NCI-H1417 (cell line): Measurements from ENCODE around the gene CSDE1.

Experiments
- DNase-seq, 3 experiments: peaks; one replicate each; lab custom pipeline; 2025; lab: John Stamatoyannopoulos, UW

The CSDE1 gene

GRCh38 chr1:114701931-114702330, 55.9 kb downstream of the CSDE1 start:
- no peak for DNase-seq

- no peak for DNase-seq
These were observed 57.7 kb downstream of the CSDE1 start for GRCh38 chr1:114700036-114700600.

DNA sequence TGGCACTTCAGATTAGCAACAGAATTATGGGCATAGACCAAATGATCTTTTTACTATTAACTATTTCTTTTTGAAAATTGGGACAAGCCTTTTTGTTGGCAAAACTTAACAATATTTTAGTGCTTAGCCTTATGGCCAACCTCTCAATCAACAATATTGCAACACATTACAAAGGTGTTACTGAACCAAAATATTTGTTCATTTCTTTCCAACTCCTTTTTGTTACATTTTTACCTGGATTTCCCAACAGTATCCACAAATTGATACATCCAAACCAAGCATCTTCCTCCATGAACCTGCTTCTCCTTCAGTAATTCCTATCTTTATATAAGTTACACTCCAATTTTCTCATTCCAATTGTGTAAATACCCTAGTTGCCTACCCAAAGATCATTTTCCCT, 61.0 kb downstream of the CSDE1 start:
- DNase-seq = no peak

DNA sequence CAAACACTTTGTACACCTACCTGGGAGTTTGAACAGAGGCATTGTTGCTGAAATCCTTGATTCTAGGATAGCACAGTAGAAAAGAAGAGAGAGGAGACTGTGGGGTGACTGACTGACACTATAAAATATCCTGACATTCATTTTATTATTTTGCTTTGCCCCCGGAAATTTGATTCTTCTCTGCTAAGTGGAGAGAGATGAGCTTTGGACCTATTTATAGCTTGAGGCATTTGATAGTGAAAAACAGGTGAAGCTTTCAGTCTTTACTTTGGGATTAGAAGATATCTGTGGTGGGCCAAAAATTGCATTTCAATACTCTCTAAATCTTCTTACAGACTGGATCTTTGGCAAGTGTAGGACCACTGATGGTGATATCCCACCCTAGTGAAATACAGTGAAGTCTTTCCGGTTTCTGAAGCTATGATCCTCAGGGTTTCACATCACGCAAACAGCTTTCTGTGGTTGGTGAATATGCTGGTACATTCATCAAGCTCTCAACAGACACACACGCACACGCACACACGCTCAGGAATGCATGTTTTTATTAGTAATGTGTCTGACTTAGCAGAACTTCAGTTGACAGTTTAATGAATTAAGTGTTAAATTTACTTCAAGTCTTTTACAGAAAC, 62.2 kb downstream of the CSDE1 start, which contains the start of gene AMPD1:
Gene AMPD1, minus strand, starts transcription at position 117 of the 629 bp plus-strand sequence. Its CDS starts 75 bp downstream, at position 42.
- DNase-seq = no peak

DNA sequence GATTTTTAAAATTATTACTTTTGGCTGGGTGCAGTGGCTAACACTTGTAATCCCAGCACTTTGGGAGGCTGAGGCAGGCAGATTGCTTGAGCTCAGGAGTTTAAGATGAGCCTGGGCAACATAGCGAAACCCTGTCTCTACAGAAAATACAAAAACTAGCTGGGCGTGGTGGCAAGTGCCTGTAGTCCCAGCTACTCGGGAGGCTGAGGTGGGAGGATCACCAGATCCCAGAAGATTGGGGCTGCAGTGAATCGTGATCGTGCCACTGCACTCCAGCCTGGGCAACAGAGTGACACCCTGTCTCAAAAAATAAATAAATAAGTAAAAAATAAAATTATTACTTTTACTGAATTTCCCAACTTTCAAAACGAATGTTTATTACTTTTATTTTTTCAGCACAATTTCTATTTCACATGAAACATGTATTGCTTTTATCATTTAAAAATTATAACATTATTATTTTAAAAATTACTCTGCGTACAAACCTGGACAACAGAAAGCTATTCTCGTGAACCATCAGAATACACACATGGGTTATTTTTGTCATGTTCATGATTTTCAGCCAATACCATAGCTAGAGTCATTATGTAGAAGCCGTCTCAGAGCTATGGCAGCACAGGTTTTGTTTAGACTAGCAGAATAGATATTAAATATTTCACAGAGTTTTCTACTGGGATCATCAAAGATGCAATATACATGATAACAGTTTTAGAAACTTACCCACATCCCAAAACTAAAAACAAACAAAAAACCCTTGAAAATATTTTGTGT, 63.1 kb downstream of the CSDE1 start:
- no peak for DNase-seq

DNA sequence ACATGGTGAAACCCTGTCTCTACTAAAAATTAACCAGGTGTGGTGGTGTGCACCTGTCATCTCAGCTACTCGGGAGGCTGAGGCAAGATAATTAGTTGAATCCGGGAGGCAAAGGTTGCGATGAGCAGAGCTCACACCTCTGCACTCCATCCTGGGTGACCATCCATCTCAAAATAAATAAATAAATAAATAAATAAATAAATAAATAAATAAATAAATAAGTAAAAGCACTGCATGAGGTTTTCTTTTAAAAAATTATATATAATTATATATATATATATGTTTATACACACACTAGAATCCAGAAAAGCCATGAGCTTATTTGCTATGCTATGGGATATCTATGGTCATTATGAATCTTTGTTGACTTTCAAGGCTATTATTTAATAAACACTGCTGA, 64.8 kb downstream of the CSDE1 start:
- no peak for DNase-seq

GRCh38 chr1:114691061-114691460, 66.7 kb downstream of the CSDE1 start:
- DNase-seq = no peak

DNA sequence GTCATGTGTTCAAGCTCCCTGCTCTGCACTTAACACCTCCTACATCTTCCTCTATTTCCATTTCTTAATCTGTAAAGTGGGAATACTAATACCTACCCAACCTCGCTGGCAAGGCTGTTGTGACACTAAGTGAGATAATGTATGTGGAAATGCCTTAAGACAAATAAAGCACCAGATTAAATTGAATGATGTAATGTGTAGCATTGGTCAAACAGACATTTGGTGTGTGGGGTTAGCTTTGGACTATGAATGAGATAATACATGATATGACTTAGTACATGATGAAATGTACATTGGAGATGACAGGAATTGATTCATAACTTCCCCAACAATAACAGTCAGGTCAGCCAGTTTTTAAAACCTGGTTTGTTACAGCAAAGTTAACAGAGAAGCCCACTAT, 67.6 kb downstream of the CSDE1 start:
- DNase-seq = no peak

- DNase-seq = no peak
These were observed 69.3 kb downstream of the CSDE1 start for GRCh38 chr1:114688526-114688925.

GRCh38 chr1:114685851-114686250, 71.9 kb downstream of the CSDE1 start:
- DNase-seq = no peak

DNA sequence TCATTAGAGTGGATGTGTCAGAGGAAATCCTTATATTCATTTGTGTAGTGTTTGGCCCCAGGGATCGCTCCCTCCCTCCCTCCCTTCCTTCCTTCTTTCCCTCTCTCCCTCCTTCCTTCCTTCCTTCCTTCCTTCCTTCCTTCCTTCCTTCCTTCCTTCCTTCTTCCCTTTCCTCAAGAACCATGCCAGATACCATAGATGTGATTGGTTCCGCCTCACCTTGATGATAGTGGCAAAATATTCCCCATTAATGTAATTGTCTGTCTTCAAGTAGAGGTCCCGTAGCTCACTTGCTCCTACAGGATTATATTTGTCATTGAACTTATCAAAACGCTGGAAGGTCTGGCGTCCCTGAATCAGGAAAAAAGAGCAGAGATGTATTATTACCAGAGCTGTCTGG, 80.1 kb downstream of the CSDE1 start:
- DNase-seq = no peak

DNA sequence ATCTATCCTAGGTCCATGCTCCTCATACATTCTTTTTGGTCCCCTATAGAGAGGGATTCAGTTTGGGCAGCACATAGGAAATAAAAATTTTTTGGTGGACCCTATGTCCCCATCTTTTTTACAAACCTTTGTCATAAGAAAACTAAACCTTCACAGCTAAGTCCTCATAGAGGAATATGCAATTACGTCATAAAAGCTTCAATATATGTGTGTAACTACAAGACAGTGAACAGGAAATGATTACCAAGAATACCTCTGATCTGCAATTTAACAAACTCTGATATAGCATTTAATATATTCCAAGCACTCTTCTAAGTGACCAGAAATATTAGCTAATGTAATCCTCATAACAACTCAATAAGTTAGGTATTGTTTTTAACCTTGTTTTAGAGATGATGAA, 81.7 kb downstream of the CSDE1 start:
- no peak for DNase-seq

DNA sequence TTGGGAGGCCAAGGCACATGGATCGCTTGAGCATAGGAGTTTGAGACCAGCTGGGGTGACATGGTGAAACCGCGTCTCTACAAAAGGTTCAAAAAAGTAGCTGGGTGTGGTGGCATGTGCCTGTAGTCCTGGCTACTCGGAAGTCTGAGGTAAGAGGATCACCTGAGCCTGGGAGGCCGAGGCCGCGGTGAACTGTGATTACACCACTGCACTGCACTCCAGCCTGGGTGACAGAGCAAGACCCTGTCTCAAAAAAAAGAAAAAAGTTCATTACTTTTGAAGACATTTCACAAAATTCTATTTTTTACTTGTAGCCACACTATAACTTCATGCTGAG, 85.9 kb downstream of the CSDE1 start:
- no peak for DNase-seq

- DNase-seq = no peak
These were observed 86.5 kb downstream of the CSDE1 start for GRCh38 chr1:114671011-114671938.

GRCh38 chr1:114670083-114671010, 87.4 kb downstream of the CSDE1 start:
- peak; percentile 60 to 75 (median 63) for DNase-seq

GRCh38 chr1:114669562-114670082, 88.2 kb downstream of the CSDE1 start, which contains the start of gene DENND2C:
Gene DENND2C, minus strand, starts transcription at chr1:114670049. Its CDS starts 44,065 bp downstream, at chr1:114625984.
- DNase-seq = no peak

DNA sequence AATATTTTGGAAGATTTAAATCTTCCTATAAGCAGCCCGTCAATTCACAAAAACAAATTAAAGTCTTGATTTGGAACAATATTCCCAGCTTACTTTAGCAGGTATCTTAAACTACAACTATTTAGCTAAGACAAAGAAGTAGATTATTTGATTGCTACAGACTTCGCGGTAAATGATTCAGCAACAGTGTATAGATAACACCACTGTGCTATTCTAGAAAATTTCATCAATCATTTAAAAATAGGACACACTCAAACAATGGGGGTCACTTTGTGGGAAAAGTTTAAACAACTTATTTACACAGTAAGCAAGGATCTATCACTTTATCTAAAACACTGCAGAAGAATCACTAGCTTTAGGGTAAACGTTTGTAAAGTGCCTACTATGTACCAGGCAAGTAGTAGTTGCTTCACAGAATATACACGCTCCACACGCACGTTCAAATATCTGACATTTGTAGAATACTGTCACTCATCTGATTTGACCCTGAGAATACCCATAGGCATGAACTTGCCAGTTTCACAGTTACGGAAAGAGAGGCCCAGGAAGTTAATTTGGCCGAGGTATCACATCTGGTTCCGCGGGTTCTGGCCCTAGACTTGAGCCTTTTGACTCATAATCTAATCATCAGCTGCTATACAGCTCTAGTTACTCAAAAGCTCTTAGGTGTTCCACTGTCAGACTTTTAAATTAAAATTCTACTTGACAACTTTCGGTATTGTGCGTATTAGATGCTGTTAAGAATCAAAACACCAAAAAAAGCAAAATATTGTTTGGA, 88.8 kb downstream of the CSDE1 start:
- no peak for DNase-seq

DNA sequence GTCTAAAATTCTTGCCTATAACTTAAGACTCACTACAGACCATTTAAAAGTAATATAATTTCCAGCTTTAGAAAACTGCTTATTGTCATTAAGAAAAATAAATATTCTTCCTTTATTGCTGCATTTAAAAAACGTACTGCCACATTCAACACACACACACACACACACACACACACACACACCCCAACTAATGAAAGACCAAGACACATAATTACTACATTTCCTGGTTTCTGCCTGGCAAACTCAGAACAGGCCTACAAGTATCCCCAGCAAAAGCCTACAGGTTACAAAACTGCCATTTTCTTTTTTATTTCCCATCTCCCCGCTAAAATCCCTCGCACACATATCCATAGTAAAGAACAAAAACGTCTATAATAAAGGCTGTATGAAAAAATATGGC, 89.4 kb downstream of the CSDE1 start:
- DNase-seq = no peak

- DNase-seq = no peak
These were observed 90.8 kb downstream of the CSDE1 start for GRCh38 chr1:114666954-114667353.
